GM10266 (cell line): ENCODE results near the gene ADAM11.
A peak's percentile ranks its signal among the peaks of the same experiment; 100 is the strongest.

Source experiments
- DNase-seq: peaks from one replicate; pipeline ENCODE4 v3.0.0; 2012; ENCODE audit errors: extremely low spot score
- TF ChIP-seq, protein P1 (sequence below): IDR thresholded peaks from 2 replicates; pipeline ENCODE4 v1.5.1; 2012; ENCODE audit warnings: mild to moderate bottlenecking, low read depth; ENCODE audit not compliant: control insufficient read depth, insufficient read depth; ENCODE audit errors: missing control alignments

ADAM11 gene

DNA sequence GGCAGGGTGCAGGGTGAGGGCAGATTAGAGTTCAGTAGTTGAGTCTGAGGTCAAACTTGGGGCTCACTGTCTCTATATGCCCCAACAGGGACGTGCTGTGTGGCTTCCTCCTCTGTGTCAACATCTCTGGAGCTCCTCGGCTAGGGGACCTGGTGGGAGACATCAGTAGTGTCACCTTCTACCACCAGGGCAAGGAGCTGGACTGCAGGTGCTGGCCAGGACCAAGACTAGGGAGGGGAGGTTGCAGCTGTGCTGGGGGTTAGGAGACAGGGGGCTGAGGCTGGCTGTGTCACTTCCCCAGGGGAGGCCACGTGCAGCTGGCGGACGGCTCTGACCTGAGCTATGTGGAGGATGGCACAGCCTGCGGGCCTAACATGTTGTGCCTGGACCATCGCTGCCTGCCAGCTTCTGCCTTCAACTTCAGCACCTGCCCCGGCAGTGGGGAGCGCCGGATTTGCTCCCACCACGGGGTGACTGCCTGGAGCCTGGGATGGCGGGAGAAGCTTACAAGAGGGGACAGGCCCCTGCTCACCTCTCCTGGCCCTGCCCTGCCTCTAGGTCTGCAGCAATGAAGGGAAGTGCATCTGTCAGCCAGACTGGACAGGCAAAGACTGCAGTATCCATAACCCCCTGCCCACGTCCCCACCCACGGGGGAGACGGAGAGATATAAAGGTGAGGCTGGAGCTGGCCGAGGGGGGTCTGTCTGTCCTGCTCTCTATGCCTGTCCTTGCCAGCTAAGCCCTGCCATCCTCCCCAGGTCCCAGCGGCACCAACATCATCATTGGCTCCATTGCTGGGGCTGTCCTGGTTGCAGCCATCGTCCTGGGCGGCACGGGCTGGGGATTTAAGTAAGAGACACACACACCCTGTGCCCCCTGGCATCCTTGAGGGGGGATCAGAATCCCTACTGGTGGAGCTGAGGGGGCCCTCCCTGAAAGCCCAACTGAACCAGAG is 18.9 kb downstream of the ADAM11 start:
- no peak for DNase-seq
- TF ChIP-seq, protein P1, sequence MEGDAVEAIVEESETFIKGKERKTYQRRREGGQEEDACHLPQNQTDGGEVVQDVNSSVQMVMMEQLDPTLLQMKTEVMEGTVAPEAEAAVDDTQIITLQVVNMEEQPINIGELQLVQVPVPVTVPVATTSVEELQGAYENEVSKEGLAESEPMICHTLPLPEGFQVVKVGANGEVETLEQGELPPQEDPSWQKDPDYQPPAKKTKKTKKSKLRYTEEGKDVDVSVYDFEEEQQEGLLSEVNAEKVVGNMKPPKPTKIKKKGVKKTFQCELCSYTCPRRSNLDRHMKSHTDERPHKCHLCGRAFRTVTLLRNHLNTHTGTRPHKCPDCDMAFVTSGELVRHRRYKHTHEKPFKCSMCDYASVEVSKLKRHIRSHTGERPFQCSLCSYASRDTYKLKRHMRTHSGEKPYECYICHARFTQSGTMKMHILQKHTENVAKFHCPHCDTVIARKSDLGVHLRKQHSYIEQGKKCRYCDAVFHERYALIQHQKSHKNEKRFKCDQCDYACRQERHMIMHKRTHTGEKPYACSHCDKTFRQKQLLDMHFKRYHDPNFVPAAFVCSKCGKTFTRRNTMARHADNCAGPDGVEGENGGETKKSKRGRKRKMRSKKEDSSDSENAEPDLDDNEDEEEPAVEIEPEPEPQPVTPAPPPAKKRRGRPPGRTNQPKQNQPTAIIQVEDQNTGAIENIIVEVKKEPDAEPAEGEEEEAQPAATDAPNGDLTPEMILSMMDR, result no peak

GRCh38 chr17:44778656-44779210 is 19.9 kb downstream of the ADAM11 start:
- TF ChIP-seq, protein P1, result no peak
- DNase-seq, result no peak

- DNase-seq, result peak; percentile 88
- TF ChIP-seq, protein P1, result peak; percentile 84
These were observed 20.6 kb downstream of the ADAM11 start for GRCh38 chr17:44779211-44780025.

DNA sequence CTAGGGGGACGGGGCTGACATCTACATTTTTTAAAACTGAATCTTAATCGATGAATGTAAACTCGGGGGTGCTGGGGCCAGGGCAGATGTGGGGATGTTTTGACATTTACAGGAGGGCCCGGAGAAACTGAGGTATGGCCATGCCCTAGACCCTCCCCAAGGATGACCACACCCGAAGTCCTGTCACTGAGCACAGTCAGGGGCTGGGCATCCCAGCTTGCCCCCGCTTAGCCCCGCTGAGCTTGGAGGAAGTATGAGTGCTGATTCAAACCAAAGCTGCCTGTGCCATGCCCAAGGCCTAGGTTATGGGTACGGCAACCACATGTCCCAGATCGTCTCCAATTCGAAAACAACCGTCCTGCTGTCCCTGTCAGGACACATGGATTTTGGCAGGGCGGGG is 21.4 kb downstream of the ADAM11 start:
- DNase-seq, result no peak
- TF ChIP-seq, protein P1, result no peak

GRCh38 chr17:44780845-44781480 is 22.2 kb downstream of the ADAM11 start:
- TF ChIP-seq, protein P1, result no peak
- no peak for DNase-seq

GRCh38 chr17:44781551-44782325 is 22.9 kb downstream of the ADAM11 start:
- DNase-seq, result no peak
- TF ChIP-seq, protein P1, result no peak
